H9 (cell line): ENCODE results near the gene GRB10. TPM values are rescaled to one million over a fixed set of nuclear protein-coding genes. Genes with fewer than 3 reads are reported as not detected.

Experiments
- DNase-seq: peaks from one replicate; pipeline ENCODE4 v3.0.0-alpha.2; 2017
- H2AFZ ChIP-seq: one replicate; pipeline ENCODE4 v1.6.1; 2013; ENCODE audit warnings: mild to moderate bottlenecking, low read length, control low read depth, moderate library complexity
- H2AK5ac ChIP-seq: 2 replicates; pipeline ENCODE4 v1.6.1; 2013; ENCODE audit warnings: low read length, control low read depth, mixed read lengths; ENCODE audit not compliant: insufficient read length
- H2BK120ac ChIP-seq: one replicate; pipeline ENCODE4 v1.6.1; 2013; ENCODE audit warnings: low read depth, mild to moderate bottlenecking, low read length, control low read depth, inconsistent platforms; ENCODE audit not compliant: poor library complexity, severe bottlenecking
- H2BK12ac ChIP-seq: 2 replicates; pipeline ENCODE4 v1.6.1; 2013; ENCODE audit warnings: low read length, control low read depth, mixed read lengths, low read depth; ENCODE audit not compliant: insufficient read length
- H2BK15ac ChIP-seq: 2 replicates; pipeline ENCODE4 v1.6.1; 2013; ENCODE audit warnings: low read depth, low read length, control low read depth
- H2BK20ac ChIP-seq: one replicate; pipeline ENCODE4 v1.6.1; 2013; ENCODE audit warnings: low read depth, mild to moderate bottlenecking, low read length, control low read depth, inconsistent platforms; ENCODE audit not compliant: poor library complexity, severe bottlenecking
- H2BK5ac ChIP-seq: 2 replicates; pipeline ENCODE4 v1.6.1; 2013; ENCODE audit warnings: low read length, control low read depth, mixed read lengths; ENCODE audit not compliant: insufficient read length
- H3K14ac ChIP-seq: 2 replicates; pipeline ENCODE4 v1.6.1; 2013; ENCODE audit warnings: low read length, control low read depth; ENCODE audit not compliant: insufficient read depth
- H3K18ac ChIP-seq: 2 replicates; pipeline ENCODE4 v1.6.1; 2013; ENCODE audit warnings: low read depth, mild to moderate bottlenecking, mixed read lengths, low read length, control low read depth; ENCODE audit not compliant: insufficient read length
- H3K23ac ChIP-seq: 2 replicates; pipeline ENCODE4 v1.6.1; 2013; ENCODE audit warnings: low read length, control low read depth, mixed read lengths, low read depth; ENCODE audit not compliant: insufficient read length
- H3K23me2 ChIP-seq: 2 replicates; pipeline ENCODE4 v1.6.1; 2013; ENCODE audit warnings: low read depth, mild to moderate bottlenecking, mixed read lengths, low read length, control low read depth; ENCODE audit not compliant: insufficient read length, poor library complexity, severe bottlenecking
- H3K27ac ChIP-seq: 2 replicates; pipeline ENCODE4 v1.5.1; 2013; ENCODE audit warnings: low read length, control low read depth, mixed read lengths, low read depth; ENCODE audit not compliant: insufficient read length
- H3K27me3 ChIP-seq: 2 replicates; pipeline ENCODE4 v1.6.1; 2013; ENCODE audit warnings: low read length, control low read depth, inconsistent platforms; ENCODE audit not compliant: insufficient read depth
- H3K4ac ChIP-seq: 2 replicates; pipeline ENCODE4 v1.6.1; 2013; ENCODE audit warnings: low read depth, mild to moderate bottlenecking, control low read depth, inconsistent platforms, low read length, moderate library complexity
- H3K4me1 ChIP-seq: 2 replicates; pipeline ENCODE4 v1.6.1; 2013; ENCODE audit warnings: low read length, control low read depth, inconsistent platforms; ENCODE audit not compliant: insufficient read depth
- H3K4me2 ChIP-seq: 2 replicates; pipeline ENCODE4 v1.6.1; 2013; ENCODE audit warnings: low read length, control low read depth, mixed read lengths; ENCODE audit not compliant: insufficient read length, insufficient read depth
- H3K56ac ChIP-seq: 2 replicates; pipeline ENCODE4 v1.6.1; 2013; ENCODE audit warnings: low read depth, mild to moderate bottlenecking, mixed read lengths, low read length, control low read depth; ENCODE audit not compliant: insufficient read length
- H3K79me1 ChIP-seq: 2 replicates; pipeline ENCODE4 v1.6.1; 2013; ENCODE audit warnings: low read depth, mild to moderate bottlenecking, moderate library complexity, low read length, control low read depth, inconsistent platforms; ENCODE audit not compliant: insufficient read depth, poor library complexity, severe bottlenecking
- H3K79me2 ChIP-seq: 2 replicates; pipeline ENCODE4 v1.6.1; 2013; ENCODE audit warnings: low read length, control low read depth, inconsistent platforms; ENCODE audit not compliant: insufficient read depth
- H3K9ac ChIP-seq: 2 replicates; pipeline ENCODE4 v1.6.1; 2013; ENCODE audit warnings: low read length, control low read depth, mixed read lengths; ENCODE audit not compliant: insufficient read length; ENCODE audit errors: extremely low read depth
- H3K9me3 ChIP-seq: one replicate; pipeline ENCODE4 v1.6.1; 2013; ENCODE audit warnings: low read depth, low read length, inconsistent platforms; ENCODE audit not compliant: control insufficient read depth
- H3T11ph ChIP-seq: one replicate; pipeline ENCODE4 v1.6.1; 2013; ENCODE audit warnings: mild to moderate bottlenecking, low read length, control low read depth, inconsistent platforms
- H4K20me1 ChIP-seq: one replicate; pipeline ENCODE4 v1.6.1; 2013; ENCODE audit not compliant: control insufficient read depth, insufficient read length, insufficient read depth
- H4K5ac ChIP-seq: 2 replicates; pipeline ENCODE4 v1.6.1; 2013; ENCODE audit warnings: low read depth, mild to moderate bottlenecking, mixed read lengths, low read length, control low read depth; ENCODE audit not compliant: insufficient read length
- H4K8ac ChIP-seq: replicated peaks from 2 replicates; pipeline ENCODE4 v1.6.1; 2013; ENCODE audit warnings: low read length, control low read depth, mixed read lengths, low read depth; ENCODE audit not compliant: insufficient read length
- H4K91ac ChIP-seq: 2 replicates; pipeline ENCODE4 v1.6.1; 2013; ENCODE audit warnings: low read depth, mild to moderate bottlenecking, moderate library complexity, mixed read lengths, low read length, control low read depth; ENCODE audit not compliant: insufficient read length
- H3K27ac Mint-ChIP-seq, 3 experiments: 2 replicates in 2 of 3; 3 replicates in 1 of 3; pipeline ENCODE4 v1.8.0; 2020 to 2021; ENCODE audit warnings: mixed read lengths in 3 of 3, mild to moderate bottlenecking in 1 of 3, moderate library complexity in 1 of 3
- H3K27me3 Mint-ChIP-seq: 2 replicates; pipeline ENCODE4 v1.8.0; 2021; ENCODE audit warnings: low read depth, mild to moderate bottlenecking, moderate library complexity, mixed read lengths
- H3K36me3 Mint-ChIP-seq, 3 experiments: 2 replicates in 2 of 3; 3 replicates in 1 of 3; pipeline ENCODE4 v1.8.0; 2020 to 2021; ENCODE audit warnings: low read depth in 3 of 3, mixed read lengths in 3 of 3; ENCODE audit not compliant: insufficient read depth in 1 of 3
- H3K4me1 Mint-ChIP-seq, 2 experiments: 2 replicates each; pipeline ENCODE4 v1.8.0; 2020; ENCODE audit warnings: mixed read lengths in 2 of 2
- H3K4me3 Mint-ChIP-seq, 2 experiments: 2 replicates in 1 of 2; 3 replicates in 1 of 2; pipeline ENCODE4 v1.8.0; 2020 to 2021; ENCODE audit warnings: mild to moderate bottlenecking in 2 of 2, mixed read lengths in 2 of 2, moderate library complexity in 1 of 2
- H3K9me3 Mint-ChIP-seq, 2 experiments: 2 replicates in 1 of 2; 3 replicates in 1 of 2; pipeline ENCODE4 v1.8.0; 2020; ENCODE audit warnings: mild to moderate bottlenecking in 2 of 2, mixed read lengths in 2 of 2, moderate library complexity in 1 of 2
- WGBS: extraction: QIAGEN DNeasy Blood & Tissue Kit; methylation state at CpG from one replicate; pipeline ENCODE4 v1.1.7; 2013; ENCODE audit warnings: missing lambda C conversion rate, low lambda C conversion rate, mixed read lengths; ENCODE audit not compliant: insufficient read length; ENCODE audit errors: extremely low coverage; 5-methylcytosine and 5-hydroxymethylcytosine counted together
- total RNA-seq: library from RNA; stranded (reverse); gene quantifications from 2 replicates; pipeline ENCODE4 v1.2.1, GENCODE V29; 2021
- TF ChIP-seq, protein P1 (sequence below): fragments of 200-600 bp; sonication (generic); conservative IDR thresholded peaks from 3 replicates; pipeline ENCODE4 v1.8.0; 2021; ENCODE audit warnings: antibody characterized with exemption, mild to moderate bottlenecking

GRB10 gene
- total RNA-seq, 1 experiment from 2014 or later: 108 TPM

DNA sequence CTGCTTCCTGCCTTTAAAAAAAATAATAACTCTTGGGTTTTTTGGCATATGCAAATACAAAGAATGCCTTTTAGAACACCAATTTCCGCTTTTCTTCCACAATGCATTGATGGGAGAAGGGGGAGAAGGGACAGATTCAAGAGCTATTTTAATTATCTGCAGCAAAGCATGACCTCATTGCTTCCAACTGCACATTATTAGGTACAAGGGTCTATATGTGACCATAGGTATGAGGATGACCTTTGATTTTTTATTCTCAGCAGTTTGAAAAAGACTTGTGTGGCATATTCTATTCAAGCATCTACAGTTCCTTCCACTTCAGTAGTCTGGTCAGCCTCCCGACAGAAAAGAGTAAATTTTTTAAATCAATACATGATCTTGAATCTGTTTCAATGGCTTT lies 39.7 kb downstream of the GRB10 start:
- Histone ChIP-seq H3K23ac (no peak overlapping the region), H3K56ac (no peak overlapping the region), H4K91ac (no peak overlapping the region), H3K14ac (no peak overlapping the region), H3K27ac (no peak overlapping the region), H3K79me1 (no peaks in the 10 kb centered on the region), H2BK12ac (no peak overlapping the region), H3K79me2 (peaks cover 18% of the 10 kb centered on the region; the same call in 1 of the 2 replicates), H2BK15ac (no peak overlapping the region), H3K9ac (no peak overlapping the region), H2AK5ac (no peak overlapping the region), H2AFZ (no peak overlapping the region), H4K5ac (no peak overlapping the region), H2BK5ac (no peak overlapping the region), H3K9me3 (no peaks in the 10 kb centered on the region), H3K18ac (no peak overlapping the region), H3K23me2 (no peaks in the 10 kb centered on the region), H2BK20ac (no peak overlapping the region), H4K20me1 (no peaks in the 10 kb centered on the region), H3K4ac (no peak overlapping the region), H3T11ph (no peak overlapping the region), H2BK120ac (no peak overlapping the region), H3K4me2 (no peak overlapping the region), H3K27me3 (no peaks in the 10 kb centered on the region), H4K8ac (no peak overlapping the region), H3K4me1 (peaks cover 2% of the 10 kb centered on the region)
- peaks cover 4 to 25% (median 14%) of the 10 kb centered on the region in 3 experiments; a peak in 6 of 7 replicates for H3K36me3 Mint-ChIP-seq
- H3K27ac Mint-ChIP-seq: 0 out of 7 replicates have a peak overlapping the region, but pooled peaks of 1 of the 3 experiments have one; percentile 58
- H3K9me3 Mint-ChIP-seq: 0 out of 5 replicates have a peak, but pooled peaks cover 0 to 4% of the 10 kb centered on the region in 2 experiments
- TF ChIP-seq, protein P1, sequence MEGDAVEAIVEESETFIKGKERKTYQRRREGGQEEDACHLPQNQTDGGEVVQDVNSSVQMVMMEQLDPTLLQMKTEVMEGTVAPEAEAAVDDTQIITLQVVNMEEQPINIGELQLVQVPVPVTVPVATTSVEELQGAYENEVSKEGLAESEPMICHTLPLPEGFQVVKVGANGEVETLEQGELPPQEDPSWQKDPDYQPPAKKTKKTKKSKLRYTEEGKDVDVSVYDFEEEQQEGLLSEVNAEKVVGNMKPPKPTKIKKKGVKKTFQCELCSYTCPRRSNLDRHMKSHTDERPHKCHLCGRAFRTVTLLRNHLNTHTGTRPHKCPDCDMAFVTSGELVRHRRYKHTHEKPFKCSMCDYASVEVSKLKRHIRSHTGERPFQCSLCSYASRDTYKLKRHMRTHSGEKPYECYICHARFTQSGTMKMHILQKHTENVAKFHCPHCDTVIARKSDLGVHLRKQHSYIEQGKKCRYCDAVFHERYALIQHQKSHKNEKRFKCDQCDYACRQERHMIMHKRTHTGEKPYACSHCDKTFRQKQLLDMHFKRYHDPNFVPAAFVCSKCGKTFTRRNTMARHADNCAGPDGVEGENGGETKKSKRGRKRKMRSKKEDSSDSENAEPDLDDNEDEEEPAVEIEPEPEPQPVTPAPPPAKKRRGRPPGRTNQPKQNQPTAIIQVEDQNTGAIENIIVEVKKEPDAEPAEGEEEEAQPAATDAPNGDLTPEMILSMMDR: no peak
- H3K27me3 Mint-ChIP-seq: no peaks in the 10 kb centered on the region
- no peak overlapping the region for H3K4me3 Mint-ChIP-seq
- H3K4me1 Mint-ChIP-seq: peaks cover 33 to 45% of the 10 kb centered on the region in 2 experiments
- WGBS: no CpG with 5 or more reads among the region's 2 CpGs
- DNase-seq: no peak
